EH (cell line): Measurements from ENCODE around the gene COPE.
A peak's percentile ranks its signal among the peaks of the same experiment; 100 is the strongest.

ENCODE experiments used
- DNase-seq: peaks from one replicate; pipeline ENCODE4 v3.0.0-alpha.2; 2015; ENCODE audit warnings: low read depth

Gene COPE

DNA sequence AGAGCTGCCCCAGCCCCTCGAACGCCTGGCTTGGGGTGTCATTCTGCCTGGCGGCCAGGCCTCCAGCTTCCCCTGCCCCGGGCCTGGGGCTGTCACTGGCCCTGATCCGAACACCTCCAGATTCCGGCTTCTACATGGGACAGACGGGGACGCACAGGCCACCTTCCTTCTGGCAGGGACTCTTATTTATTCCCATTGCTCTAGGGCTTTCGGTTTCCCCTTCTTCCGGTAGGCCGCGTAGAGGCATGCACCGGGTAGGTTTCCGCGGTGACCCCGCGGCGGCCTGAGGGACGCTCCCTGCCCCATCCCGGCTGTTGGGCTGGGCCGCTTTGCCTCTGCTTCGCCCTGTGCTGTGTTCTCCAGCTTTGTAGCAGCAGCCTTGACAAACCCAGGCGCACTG lies 51.4 kb downstream of the COPE start:
- no peak for DNase-seq

DNA sequence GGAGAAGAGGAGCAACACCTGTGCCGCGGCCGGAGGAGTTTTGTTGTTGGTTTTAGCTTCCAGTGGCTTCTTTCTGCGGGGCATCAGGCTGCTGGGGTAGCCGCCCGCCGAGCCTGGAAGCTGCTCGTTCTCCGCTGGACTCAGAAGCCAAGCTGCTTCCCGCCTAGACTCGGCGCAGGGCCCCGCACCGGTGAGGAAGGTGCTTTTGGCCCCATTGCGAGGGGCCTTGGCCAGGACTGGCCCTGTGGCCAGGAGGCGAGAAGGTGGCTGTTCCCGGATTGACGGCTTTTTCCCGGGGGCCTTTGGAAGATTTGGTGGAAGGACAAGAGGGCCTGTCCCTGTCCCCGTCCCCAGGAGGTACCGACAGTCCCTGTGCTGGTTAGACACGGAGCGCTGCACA lies 52.0 kb downstream of the COPE start:
- no peak for DNase-seq

GRCh38 chr19:18866800-18867123 lies 52.4 kb downstream of the COPE start:
- no peak for DNase-seq

GRCh38 chr19:18865973-18866799 lies 53.0 kb downstream of the COPE start:
- peak; percentile 62 for DNase-seq

GRCh38 chr19:18865106-18865972 lies 53.8 kb downstream of the COPE start:
- no peak for DNase-seq

- no peak for DNase-seq
These were observed 55.3 kb downstream of the COPE start for GRCh38 chr19:18863843-18864362.

- no peak for DNase-seq
These were observed 56.0 kb downstream of the COPE start for GRCh38 chr19:18862976-18863842.

DNA sequence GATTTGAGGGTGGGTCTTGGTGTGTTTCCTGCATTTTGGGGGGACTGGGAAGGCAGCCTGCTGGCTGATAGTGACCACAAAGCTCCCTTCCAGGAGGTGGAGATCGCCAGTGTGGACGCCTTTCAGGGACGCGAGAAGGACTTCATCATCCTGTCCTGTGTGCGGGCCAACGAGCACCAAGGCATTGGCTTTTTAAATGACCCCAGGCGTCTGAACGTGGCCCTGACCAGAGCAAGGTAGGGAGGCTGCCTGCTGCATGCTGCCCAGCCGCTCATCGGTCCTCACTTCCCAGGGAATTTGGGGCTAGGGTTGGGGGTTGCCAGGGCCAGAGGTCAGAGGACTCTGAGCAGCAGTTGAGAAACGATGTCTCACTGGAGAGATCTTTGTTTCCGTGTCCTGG lies 57.3 kb downstream of the COPE start:
- no peak for DNase-seq

GRCh38 chr19:18861235-18861634 lies 58.0 kb downstream of the COPE start:
- no peak for DNase-seq

DNA sequence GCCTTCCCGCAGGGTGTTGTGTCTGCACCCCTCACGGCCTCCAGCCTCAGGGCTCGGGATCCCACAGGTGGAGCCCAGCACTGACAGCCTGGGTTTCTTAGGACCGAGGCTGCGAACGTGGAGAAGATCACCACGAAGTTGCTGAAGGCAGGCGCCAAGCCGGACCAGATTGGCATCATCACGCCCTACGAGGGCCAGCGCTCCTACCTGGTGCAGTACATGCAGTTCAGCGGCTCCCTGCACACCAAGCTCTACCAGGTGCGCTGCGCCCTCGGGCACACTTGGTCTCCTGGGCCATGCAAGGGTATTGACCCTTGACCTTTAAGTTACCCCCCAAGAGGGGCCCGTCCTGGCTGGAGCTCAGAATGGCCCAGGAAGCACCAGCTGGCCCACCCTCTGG lies 58.5 kb downstream of the COPE start:
- DNase-seq, result no peak

- no peak for DNase-seq
These were observed 58.9 kb downstream of the COPE start for GRCh38 chr19:18860302-18860700.

DNA sequence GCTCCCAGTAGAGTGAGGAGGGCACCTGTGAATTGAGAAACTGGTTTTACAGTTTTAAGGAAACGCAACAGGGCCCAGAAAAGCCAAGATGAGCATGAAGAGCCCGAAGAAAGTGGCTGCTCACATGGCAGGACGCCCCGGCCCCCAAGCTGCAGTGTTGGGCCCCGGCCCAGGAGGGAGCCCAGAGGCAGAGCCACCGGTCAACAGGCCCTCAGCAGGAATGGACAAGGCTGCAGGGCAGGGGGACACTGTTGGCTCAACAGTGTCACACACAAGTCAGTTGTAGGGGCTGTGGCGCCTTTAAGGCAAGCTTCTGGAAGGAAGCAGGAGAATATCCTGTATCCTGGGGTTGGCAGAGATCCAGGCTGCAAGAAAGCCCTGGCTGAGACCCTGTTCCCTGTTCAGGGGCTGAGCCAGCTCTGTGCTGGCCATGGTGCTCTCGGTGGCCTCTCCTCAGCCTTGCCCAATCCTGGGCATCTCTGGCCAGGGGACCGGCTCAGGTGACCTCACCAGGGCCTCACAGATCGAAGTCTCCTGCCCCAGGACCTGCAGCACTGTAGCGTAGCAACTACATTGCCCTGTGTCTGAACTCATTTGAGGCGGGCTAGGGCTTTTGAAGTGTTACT lies 59.4 kb downstream of the COPE start:
- DNase-seq, result no peak

DNA sequence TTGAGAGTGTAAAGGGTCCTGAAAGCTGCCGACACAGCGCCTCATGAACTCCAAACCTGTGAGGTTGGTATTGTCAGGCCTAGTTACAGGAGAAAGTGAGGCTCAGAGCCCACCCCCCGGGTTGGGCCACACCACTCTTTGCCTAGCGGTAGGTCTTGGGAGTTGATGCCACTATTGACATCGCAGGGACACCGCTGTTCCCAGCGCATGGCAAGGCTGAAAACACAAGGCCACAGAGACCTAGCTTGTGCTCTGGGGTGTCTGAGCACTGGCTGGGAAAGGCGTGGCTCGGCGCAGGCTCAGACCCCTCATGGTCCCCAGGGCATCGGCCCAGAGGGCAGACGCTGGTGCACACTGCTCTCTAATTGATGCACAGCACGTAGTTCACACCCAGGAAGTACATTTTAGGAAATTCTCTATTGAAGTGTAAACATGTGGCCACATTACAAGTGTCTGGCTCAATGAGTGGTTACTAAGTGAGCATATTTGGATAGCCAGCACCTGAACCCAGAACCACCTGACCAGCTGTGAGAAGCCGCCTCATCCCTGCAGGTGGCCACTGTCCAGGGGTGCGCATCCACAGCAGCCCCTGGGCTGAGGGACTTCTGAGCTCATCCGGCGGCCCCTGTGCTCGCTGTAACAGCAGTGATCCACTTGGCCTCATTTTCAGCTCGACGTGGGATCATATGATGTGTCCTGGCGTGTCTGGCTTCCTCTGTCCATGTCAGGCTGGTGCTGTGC lies 60.1 kb downstream of the COPE start:
- no peak for DNase-seq

DNA sequence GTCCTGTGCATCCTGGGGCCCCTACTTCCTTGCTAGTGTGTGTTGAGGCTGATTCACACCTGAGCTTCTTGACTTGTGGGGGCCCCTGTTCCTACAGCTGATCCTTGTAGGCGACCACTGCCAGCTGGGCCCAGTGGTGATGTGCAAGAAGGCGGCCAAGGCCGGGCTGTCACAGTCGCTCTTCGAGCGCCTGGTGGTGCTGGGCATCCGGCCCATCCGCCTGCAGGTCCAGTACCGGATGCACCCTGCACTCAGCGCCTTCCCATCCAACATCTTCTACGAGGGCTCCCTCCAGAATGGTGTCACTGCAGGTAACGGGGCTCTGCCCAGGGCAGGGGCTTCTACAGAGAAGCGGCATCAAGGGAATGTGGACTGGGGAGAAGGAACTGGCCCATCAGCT lies 62.0 kb downstream of the COPE start:
- no peak for DNase-seq

DNA sequence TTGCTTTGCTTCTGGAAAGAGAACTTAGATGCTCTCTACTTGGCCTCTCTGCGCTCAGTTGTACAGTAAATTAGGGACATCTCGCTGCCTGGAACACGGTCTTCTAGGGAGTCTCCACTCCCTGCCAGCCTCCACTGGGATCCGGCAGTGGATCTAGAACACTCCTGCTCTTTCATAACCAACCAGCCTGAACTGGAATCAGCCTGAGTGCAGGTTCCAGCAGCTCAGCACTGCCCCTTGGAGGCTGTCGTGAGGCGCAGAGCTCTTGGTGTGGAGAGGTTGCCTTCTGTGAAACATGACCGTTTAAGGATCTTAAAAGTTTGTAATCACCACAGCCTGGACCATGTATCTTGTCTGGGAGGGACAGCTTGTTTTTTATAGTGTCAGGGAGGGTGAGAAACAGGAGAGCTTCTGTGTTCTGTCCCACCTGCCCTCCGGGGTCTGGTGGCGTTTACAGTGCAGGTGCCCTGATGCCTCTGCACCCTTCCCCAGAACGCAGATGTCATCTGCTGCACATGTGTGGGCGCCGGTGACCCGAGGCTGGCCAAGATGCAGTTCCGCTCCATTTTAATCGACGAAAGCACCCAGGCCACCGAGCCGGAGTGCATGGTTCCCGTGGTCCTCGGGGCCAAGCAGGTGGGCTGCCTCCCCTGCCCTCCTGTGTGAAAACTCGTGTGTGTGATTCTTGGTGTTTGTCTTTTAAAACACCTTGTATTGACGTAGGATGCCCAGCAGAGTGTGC lies 62.6 kb downstream of the COPE start:
- peak; percentile 42 for DNase-seq

GRCh38 chr19:18855647-18856384 lies 63.4 kb downstream of the COPE start:
- no peak for DNase-seq

DNA sequence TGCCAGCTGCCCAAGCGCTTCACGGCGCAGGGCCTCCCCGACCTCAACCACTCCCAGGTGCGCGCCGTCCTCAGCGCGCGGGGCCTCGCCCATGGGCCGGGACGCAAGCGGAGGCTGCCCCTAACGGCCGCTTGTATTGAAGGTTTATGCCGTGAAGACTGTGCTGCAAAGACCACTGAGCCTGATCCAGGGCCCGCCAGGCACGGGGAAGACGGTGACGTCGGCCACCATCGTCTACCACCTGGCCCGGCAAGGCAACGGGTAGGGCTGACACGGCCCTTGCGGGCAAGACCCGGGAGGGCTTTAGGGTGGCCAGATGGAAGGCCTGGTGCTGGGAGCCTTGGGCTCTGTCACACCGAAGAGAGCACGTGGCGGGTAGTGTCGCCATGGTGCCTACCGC lies 64.2 kb downstream of the COPE start:
- DNase-seq, result no peak

GRCh38 chr19:18853755-18854427 lies 65.3 kb downstream of the COPE start:
- DNase-seq, result no peak

- no peak for DNase-seq
These were observed 66.5 kb downstream of the COPE start for GRCh38 chr19:18852648-18853047.
